WTC11 (cell line): ENCODE measurements around the gene FOXRED2. TPM values are rescaled to one million over a fixed set of nuclear protein-coding genes. Genes with fewer than 3 reads are reported as not detected.

Source experiments
- ATAC-seq: fragments of 200-7000 bp; cut with Tn5 transposase; 2 replicates; pipeline ENCODE4 v1.10.0; 2021; ENCODE audit warnings: mild to moderate bottlenecking, moderate library complexity
- CTCF ChIA-PET: fragments of 300-600 bp; sonication (Branson Sonifier 250); formaldehyde crosslinking; loops from one replicate; lab custom pipeline; 2021; ENCODE audit warnings: antibody characterized with exemption; lab: Charles Lee
- POLR2A ChIA-PET: fragments of 350-600 bp; sonication (Branson Sonifier 250); formaldehyde crosslinking; loops from one replicate; lab custom pipeline; 2021; ENCODE audit warnings: antibody characterized with exemption; lab: Charles Lee
- DNase-seq: peaks from one replicate; pipeline ENCODE4 v3.0.0; 2021; ENCODE audit warnings: low spot score
- H3K27ac Mint-ChIP-seq: 2 replicates; pipeline ENCODE4 v1.8.0; 2021; ENCODE audit warnings: mixed read lengths
- H3K27me3 Mint-ChIP-seq: 2 replicates; pipeline ENCODE4 v1.8.0; 2021; ENCODE audit warnings: low read depth, mild to moderate bottlenecking, moderate library complexity, mixed read lengths
- H3K36me3 Mint-ChIP-seq: 2 replicates; pipeline ENCODE4 v1.8.0; 2021; ENCODE audit warnings: mixed read lengths
- H3K4me1 Mint-ChIP-seq: 2 replicates; pipeline ENCODE4 v1.8.0; 2022; ENCODE audit warnings: mixed read lengths
- H3K4me3 Mint-ChIP-seq: 2 replicates; pipeline ENCODE4 v1.8.0; 2021; ENCODE audit warnings: mild to moderate bottlenecking, moderate library complexity, mixed read lengths
- H3K9me3 Mint-ChIP-seq: 2 replicates; pipeline ENCODE4 v1.8.0; 2021; ENCODE audit warnings: mixed read lengths
- FOXJ3 ChIP-seq: sonication (generic); formaldehyde crosslinking; IDR thresholded peaks from 2 replicates; pipeline ENCODE4 v1.9.0; 2021; ENCODE audit warnings: missing genetic modification reagents, mild to moderate bottlenecking, borderline replicate concordance
- FOXP1 ChIP-seq: sonication (generic); formaldehyde crosslinking; IDR thresholded peaks from 2 replicates; pipeline ENCODE4 v1.8.0; 2022; ENCODE audit warnings: missing genetic modification reagents, mild to moderate bottlenecking, moderate library complexity, borderline replicate concordance
- GRHL2 ChIP-seq: fragments of 250-450 bp; sonication (Bioruptor Pico); IDR thresholded peaks from 2 replicates; pipeline ENCODE4 v1.8.0; 2022; ENCODE audit warnings: mild to moderate bottlenecking, moderate library complexity; ENCODE audit not compliant: insufficient replicate concordance, severe bottlenecking
- GTF2I ChIP-seq: fragments of 250-450 bp; sonication (Bioruptor Pico); conservative IDR thresholded peaks from 2 replicates; pipeline ENCODE4 v1.4.0; 2021; ENCODE audit warnings: mild to moderate bottlenecking
- HMGA2 ChIP-seq: fragments of 250-450 bp; sonication (Bioruptor Pico); IDR thresholded peaks from 2 replicates; pipeline ENCODE4 v1.4.0; 2021; ENCODE audit warnings: mild to moderate bottlenecking, moderate library complexity
- SMAD3 ChIP-seq: sonication (generic); formaldehyde crosslinking; IDR thresholded peaks from 2 replicates; pipeline ENCODE4 v1.8.0; 2022; ENCODE audit warnings: missing genetic modification reagents, mild to moderate bottlenecking, borderline replicate concordance
- ZBTB21 ChIP-seq: sonication (generic); formaldehyde crosslinking; IDR thresholded peaks from 2 replicates; pipeline ENCODE4 v1.8.1; 2023; ENCODE audit warnings: mild to moderate bottlenecking, missing genetic modification reagents, borderline replicate concordance
- ZNF121 ChIP-seq: sonication (generic); formaldehyde crosslinking; IDR thresholded peaks from 2 replicates; pipeline ENCODE4 v1.8.0; 2023; ENCODE audit warnings: missing genetic modification reagents
- ZNF232 ChIP-seq: sonication (generic); formaldehyde crosslinking; IDR thresholded peaks from 2 replicates; pipeline ENCODE4 v1.8.0; 2022; ENCODE audit warnings: mild to moderate bottlenecking, missing genetic modification reagents
- total RNA-seq: library from RNA; stranded (reverse); gene quantifications from 3 replicates; pipeline ENCODE4 v1.2.3, GENCODE V29; 2021
- TF ChIP-seq, protein P1 (sequence below): sonication (generic); formaldehyde crosslinking; IDR thresholded peaks from 2 replicates; pipeline ENCODE4 v1.8.0; 2023; ENCODE audit warnings: mild to moderate bottlenecking, missing genetic modification reagents
- TF ChIP-seq, protein P2 (sequence below): sonication (generic); formaldehyde crosslinking; IDR thresholded peaks from 2 replicates; pipeline ENCODE4 v1.8.0; 2023; ENCODE audit warnings: missing genetic modification reagents
- TF ChIP-seq, protein P3 (sequence below): sonication (generic); formaldehyde crosslinking; IDR thresholded peaks from 2 replicates; pipeline ENCODE4 v1.8.1; 2022; ENCODE audit warnings: missing genetic modification reagents, borderline replicate concordance
- TF ChIP-seq, protein P4 (sequence below): sonication (generic); formaldehyde crosslinking; IDR thresholded peaks from 2 replicates; pipeline ENCODE4 v1.8.0; 2022; ENCODE audit warnings: missing genetic modification reagents
- TF ChIP-seq, protein P5 (sequence below): sonication (generic); formaldehyde crosslinking; IDR thresholded peaks from 2 replicates; pipeline ENCODE4 v1.8.0; 2022; ENCODE audit warnings: mild to moderate bottlenecking, missing genetic modification reagents
- TF ChIP-seq, protein P6 (sequence below): sonication (generic); formaldehyde crosslinking; IDR thresholded peaks from 2 replicates; pipeline ENCODE4 v1.8.0; 2022; ENCODE audit warnings: mild to moderate bottlenecking, missing genetic modification reagents
- TF ChIP-seq, protein P7 (sequence below): sonication (generic); formaldehyde crosslinking; IDR thresholded peaks from 2 replicates; pipeline ENCODE4 v1.8.1; 2022; ENCODE audit warnings: mild to moderate bottlenecking, moderate library complexity, missing genetic modification reagents

FOXRED2 gene
- total RNA-seq, 1 experiment from 2014 or later, result 20.1 TPM

DNA sequence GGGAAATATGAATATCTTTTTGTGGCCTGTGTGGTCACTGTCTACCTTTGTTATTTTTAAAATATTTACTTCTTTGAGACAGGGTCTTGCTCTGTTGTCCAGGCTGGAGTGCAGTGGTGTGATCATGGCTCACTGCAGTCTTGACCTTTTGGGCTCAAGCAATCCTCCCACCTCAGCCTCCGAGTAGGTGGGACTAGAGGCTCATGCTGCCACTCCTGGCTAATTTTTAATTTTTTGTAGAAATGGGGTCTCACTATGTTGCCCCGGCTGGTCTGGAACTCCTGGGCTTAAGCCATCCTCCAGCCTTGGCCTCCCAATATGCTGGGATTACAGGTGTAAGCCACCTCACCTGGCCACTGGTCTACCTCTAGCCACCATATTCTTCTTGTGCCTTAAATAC, 25.6 kb upstream of the FOXRED2 start:
- DNase-seq (no peak), ATAC-seq (no peak)
- Mint-ChIP-seq H3K36me3 (peaks cover 7% of the 10 kb centered on the region; the same call in 1 of the 2 replicates), H3K9me3 (peaks cover 21% of the 10 kb centered on the region), H3K4me1 (peaks cover 6% of the 10 kb centered on the region; the same call in 1 of the 2 replicates), H3K27me3 (peaks cover 10% of the 10 kb centered on the region), H3K4me3 (no peak overlapping the region), H3K27ac (no peak overlapping the region)
- CTCF ChIA-PET, result interaction anchor here (1.7 kb wide), 1 partner anchor 244 kb away, joined by 6 read pairs; the partner anchor contains the start of gene IFT27
- TF ChIP-seq, protein P1, sequence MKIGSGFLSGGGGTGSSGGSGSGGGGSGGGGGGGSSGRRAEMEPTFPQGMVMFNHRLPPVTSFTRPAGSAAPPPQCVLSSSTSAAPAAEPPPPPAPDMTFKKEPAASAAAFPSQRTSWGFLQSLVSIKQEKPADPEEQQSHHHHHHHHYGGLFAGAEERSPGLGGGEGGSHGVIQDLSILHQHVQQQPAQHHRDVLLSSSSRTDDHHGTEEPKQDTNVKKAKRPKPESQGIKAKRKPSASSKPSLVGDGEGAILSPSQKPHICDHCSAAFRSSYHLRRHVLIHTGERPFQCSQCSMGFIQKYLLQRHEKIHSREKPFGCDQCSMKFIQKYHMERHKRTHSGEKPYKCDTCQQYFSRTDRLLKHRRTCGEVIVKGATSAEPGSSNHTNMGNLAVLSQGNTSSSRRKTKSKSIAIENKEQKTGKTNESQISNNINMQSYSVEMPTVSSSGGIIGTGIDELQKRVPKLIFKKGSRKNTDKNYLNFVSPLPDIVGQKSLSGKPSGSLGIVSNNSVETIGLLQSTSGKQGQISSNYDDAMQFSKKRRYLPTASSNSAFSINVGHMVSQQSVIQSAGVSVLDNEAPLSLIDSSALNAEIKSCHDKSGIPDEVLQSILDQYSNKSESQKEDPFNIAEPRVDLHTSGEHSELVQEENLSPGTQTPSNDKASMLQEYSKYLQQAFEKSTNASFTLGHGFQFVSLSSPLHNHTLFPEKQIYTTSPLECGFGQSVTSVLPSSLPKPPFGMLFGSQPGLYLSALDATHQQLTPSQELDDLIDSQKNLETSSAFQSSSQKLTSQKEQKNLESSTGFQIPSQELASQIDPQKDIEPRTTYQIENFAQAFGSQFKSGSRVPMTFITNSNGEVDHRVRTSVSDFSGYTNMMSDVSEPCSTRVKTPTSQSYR (CRISPR knock-in tag), result no peak
- TF ChIP-seq, protein P2, sequence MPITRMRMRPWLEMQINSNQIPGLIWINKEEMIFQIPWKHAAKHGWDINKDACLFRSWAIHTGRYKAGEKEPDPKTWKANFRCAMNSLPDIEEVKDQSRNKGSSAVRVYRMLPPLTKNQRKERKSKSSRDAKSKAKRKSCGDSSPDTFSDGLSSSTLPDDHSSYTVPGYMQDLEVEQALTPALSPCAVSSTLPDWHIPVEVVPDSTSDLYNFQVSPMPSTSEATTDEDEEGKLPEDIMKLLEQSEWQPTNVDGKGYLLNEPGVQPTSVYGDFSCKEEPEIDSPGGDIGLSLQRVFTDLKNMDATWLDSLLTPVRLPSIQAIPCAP (CRISPR knock-in tag), result no peak
- TF ChIP-seq FOXJ3 (CRISPR knock-in tag) (no peak), GTF2I (CRISPR knock-in tag) (peak; percentile 68; the same call in 1 of the 2 replicates), ZNF121 (peak; percentile 67)
- POLR2A ChIA-PET, result no interaction called here

DNA sequence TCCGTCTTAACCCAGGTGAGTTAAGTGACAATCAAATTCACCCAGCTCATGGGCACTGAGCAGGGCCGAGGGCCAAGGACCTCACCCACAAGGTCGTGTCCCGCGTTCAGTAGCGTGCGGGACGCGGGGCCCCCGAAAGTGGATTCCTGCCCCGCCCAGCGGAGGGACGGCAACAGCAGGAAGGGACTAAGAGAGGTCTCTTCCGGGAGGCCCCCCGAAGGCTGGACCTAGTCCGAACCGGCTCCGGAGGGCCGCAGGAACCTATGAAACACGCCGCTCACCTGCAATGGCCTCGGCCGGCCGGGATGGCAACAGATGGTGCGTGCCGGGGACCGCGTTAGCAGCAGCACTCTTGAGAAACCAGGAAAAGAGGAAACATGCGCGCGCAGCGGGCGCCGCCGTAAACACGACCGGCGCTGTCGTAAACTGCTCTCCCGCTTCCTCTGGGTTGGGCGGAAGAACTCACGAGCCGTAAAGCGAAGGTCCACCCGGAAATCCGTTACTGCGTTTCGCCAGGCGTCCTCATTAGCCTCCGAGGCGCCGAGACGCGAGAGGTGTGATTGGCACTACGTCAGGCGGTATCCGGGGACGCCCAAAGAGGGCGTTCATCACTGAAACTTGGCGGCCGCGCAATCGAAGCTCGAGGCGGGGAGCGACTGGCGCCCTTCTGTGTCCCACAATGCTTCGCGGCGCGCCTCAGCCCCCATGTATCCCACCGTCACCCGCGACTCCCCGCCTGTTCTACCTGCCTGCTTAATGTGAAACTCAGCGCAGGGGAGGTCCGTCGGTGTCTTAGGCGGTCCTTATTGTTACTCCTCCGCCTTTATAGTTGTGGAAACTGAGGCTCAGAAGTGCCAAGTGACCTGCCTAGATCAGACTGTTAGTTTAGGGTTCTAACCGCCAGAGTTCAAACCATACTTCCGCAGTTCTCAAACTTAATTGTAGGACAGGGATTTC, 22.2 kb upstream of the FOXRED2 start, which contains the start of gene EIF3D:
TSS of gene EIF3D (minus strand) at position 372 of the 957 bp plus-strand sequence. CDS start 3,045 bp downstream, outside the sequence.
- peak; percentile 97 for DNase-seq
- Mint-ChIP-seq H3K27me3 (peaks cover 10% of the 10 kb centered on the region), H3K27ac (peak within 1 kb of the TSS; percentile 99), H3K36me3 (peaks cover 39% of the 10 kb centered on the region), H3K4me3 (peak within 1 kb of the TSS; percentile 95), H3K9me3 (peaks cover 10% of the 10 kb centered on the region), H3K4me1 (peaks cover 9% of the 10 kb centered on the region)
- peak; percentile 94 for ATAC-seq
- POLR2A ChIA-PET, result interaction anchor here (0.6 to 1.1 kb wide), 5 partner anchors 9 to 247 kb away, joined by 3 to 6 read pairs (median 3); partner anchors contain the start of gene IFT27
- CTCF ChIA-PET, result interaction anchor here (0.5 to 2.5 kb wide), 12 partner anchors 13 to 384 kb away, joined by 3 to 14 read pairs (median 3); partner anchors contain the start of gene IFT27
- TF ChIP-seq, protein P3, sequence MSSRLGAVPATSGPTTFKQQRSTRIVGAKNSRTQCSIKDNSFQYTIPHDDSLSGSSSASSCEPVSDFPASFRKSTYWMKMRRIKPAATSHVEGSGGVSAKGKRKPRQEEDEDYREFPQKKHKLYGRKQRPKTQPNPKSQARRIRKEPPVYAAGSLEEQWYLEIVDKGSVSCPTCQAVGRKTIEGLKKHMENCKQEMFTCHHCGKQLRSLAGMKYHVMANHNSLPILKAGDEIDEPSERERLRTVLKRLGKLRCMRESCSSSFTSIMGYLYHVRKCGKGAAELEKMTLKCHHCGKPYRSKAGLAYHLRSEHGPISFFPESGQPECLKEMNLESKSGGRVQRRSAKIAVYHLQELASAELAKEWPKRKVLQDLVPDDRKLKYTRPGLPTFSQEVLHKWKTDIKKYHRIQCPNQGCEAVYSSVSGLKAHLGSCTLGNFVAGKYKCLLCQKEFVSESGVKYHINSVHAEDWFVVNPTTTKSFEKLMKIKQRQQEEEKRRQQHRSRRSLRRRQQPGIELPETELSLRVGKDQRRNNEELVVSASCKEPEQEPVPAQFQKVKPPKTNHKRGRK (CRISPR knock-in tag), result 0 out of 2 replicates have a peak, but pooled peaks have one; percentile 37
- TF ChIP-seq, protein P4, sequence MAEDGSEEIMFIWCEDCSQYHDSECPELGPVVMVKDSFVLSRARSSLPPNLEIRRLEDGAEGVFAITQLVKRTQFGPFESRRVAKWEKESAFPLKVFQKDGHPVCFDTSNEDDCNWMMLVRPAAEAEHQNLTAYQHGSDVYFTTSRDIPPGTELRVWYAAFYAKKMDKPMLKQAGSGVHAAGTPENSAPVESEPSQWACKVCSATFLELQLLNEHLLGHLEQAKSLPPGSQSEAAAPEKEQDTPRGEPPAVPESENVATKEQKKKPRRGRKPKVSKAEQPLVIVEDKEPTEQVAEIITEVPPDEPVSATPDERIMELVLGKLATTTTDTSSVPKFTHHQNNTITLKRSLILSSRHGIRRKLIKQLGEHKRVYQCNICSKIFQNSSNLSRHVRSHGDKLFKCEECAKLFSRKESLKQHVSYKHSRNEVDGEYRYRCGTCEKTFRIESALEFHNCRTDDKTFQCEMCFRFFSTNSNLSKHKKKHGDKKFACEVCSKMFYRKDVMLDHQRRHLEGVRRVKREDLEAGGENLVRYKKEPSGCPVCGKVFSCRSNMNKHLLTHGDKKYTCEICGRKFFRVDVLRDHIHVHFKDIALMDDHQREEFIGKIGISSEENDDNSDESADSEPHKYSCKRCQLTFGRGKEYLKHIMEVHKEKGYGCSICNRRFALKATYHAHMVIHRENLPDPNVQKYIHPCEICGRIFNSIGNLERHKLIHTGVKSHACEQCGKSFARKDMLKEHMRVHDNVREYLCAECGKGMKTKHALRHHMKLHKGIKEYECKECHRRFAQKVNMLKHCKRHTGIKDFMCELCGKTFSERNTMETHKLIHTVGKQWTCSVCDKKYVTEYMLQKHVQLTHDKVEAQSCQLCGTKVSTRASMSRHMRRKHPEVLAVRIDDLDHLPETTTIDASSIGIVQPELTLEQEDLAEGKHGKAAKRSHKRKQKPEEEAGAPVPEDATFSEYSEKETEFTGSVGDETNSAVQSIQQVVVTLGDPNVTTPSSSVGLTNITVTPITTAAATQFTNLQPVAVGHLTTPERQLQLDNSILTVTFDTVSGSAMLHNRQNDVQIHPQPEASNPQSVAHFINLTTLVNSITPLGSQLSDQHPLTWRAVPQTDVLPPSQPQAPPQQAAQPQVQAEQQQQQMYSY, result no peak
- TF ChIP-seq GRHL2 (CRISPR knock-in tag), result no peak
- TF ChIP-seq ZBTB21 (CRISPR knock-in tag), result no peak
- TF ChIP-seq, protein P5, sequence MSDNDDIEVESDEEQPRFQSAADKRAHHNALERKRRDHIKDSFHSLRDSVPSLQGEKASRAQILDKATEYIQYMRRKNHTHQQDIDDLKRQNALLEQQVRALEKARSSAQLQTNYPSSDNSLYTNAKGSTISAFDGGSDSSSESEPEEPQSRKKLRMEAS (CRISPR knock-in tag), result peak; percentile 94
- no peak for TF ChIP-seq SMAD3 (CRISPR knock-in tag)
- TF ChIP-seq FOXP1 (CRISPR knock-in tag), result no peak
- TF ChIP-seq, protein P6, sequence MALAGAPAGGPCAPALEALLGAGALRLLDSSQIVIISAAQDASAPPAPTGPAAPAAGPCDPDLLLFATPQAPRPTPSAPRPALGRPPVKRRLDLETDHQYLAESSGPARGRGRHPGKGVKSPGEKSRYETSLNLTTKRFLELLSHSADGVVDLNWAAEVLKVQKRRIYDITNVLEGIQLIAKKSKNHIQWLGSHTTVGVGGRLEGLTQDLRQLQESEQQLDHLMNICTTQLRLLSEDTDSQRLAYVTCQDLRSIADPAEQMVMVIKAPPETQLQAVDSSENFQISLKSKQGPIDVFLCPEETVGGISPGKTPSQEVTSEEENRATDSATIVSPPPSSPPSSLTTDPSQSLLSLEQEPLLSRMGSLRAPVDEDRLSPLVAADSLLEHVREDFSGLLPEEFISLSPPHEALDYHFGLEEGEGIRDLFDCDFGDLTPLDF (CRISPR knock-in tag), result no peak; the same call in 1 of the 2 replicates
- TF ChIP-seq ZNF232, result no peak
- no peak for TF ChIP-seq HMGA2 (CRISPR knock-in tag)
- TF ChIP-seq, protein P7, sequence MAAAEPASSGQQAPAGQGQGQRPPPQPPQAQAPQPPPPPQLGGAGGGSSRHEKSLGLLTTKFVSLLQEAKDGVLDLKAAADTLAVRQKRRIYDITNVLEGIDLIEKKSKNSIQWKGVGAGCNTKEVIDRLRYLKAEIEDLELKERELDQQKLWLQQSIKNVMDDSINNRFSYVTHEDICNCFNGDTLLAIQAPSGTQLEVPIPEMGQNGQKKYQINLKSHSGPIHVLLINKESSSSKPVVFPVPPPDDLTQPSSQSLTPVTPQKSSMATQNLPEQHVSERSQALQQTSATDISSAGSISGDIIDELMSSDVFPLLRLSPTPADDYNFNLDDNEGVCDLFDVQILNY (CRISPR knock-in tag), result peak; percentile 79
